ENCODE results near the gene SIRT2.

DNA sequence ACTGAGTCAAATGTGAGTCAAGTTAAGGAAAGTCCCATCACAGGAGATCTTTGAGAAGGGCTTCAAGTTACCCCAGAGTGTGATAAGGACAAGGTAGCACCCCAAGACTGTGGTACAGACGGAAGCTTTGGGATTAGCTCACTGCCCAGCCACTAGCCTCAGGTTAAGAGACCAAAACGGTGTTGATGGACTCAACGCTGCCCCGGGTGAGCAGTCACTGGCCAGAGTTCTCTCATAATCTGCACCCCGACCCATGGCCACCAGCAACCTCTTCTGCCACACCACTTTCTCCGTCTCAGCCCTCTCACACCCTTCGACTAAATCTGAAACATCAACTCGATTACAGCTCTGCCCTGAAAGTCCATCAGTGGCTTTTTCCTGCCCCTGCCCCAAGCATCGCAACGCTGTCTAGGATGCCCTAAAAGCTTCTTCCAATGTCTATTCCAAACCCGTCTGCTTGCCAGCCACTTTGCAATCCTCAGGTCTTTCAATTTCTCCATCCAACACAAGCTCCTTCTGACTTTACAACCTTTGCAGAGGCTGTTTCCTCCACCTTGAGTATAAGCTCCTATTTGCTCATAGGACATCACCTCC, 55.2 kb downstream of the SIRT2 start:
- TF ChIP-seq, protein P1, sequence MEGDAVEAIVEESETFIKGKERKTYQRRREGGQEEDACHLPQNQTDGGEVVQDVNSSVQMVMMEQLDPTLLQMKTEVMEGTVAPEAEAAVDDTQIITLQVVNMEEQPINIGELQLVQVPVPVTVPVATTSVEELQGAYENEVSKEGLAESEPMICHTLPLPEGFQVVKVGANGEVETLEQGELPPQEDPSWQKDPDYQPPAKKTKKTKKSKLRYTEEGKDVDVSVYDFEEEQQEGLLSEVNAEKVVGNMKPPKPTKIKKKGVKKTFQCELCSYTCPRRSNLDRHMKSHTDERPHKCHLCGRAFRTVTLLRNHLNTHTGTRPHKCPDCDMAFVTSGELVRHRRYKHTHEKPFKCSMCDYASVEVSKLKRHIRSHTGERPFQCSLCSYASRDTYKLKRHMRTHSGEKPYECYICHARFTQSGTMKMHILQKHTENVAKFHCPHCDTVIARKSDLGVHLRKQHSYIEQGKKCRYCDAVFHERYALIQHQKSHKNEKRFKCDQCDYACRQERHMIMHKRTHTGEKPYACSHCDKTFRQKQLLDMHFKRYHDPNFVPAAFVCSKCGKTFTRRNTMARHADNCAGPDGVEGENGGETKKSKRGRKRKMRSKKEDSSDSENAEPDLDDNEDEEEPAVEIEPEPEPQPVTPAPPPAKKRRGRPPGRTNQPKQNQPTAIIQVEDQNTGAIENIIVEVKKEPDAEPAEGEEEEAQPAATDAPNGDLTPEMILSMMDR (IDR thresholded peaks at IDR 0.05; ENCODE audit: poor library complexity, severe bottlenecking): no peak
- no peak for TF ChIP-seq SMC3 (conservative IDR thresholded peaks at IDR 0.05; ENCODE audit: poor library complexity)
- no peak for TF ChIP-seq POLR2AphosphoS5 (IDR thresholded peaks at IDR 0.05)
- TF ChIP-seq MXI1 (conservative IDR thresholded peaks at IDR 0.05; ENCODE audit: poor library complexity, severe bottlenecking): no peak
- TF ChIP-seq EP300 (conservative IDR thresholded peaks at IDR 0.05; ENCODE audit: poor library complexity, severe bottlenecking): no peak
- TF ChIP-seq EZH2 (IDR thresholded peaks at IDR 0.05; ENCODE audit: borderline replicate concordance, insufficient read depth, low read length, poor library complexity, severe bottlenecking): no peak
